GM23248 (cell line): ENCODE results near the gene RIN1. TPM values are rescaled to one million over a fixed set of nuclear protein-coding genes. Genes with fewer than 3 reads are reported as not detected.

Experiments used
- DNase-seq: peaks from one replicate; pipeline ENCODE4 v3.0.0-alpha.2; 2015
- H2AFZ ChIP-seq: fragments of 200-600 bp; sonication (generic); 2 replicates; pipeline ENCODE4 v1.6.1; 2016; ENCODE audit warnings: antibody characterized with exemption
- H3F3A ChIP-seq: fragments of 200-600 bp; sonication (generic); 2 replicates; pipeline ENCODE4 v1.6.1; 2016; ENCODE audit warnings: mild to moderate bottlenecking, antibody characterized with exemption, mixed run types; ENCODE audit not compliant: insufficient read depth
- H3K27ac ChIP-seq: fragments of 200-600 bp; sonication (generic); 2 replicates; pipeline ENCODE4 v1.5.1; 2016; ENCODE audit warnings: mild to moderate bottlenecking
- H3K27me3 ChIP-seq: fragments of 200-600 bp; sonication (generic); replicated peaks from 2 replicates; pipeline ENCODE4 v1.6.1; 2016; ENCODE audit warnings: mild to moderate bottlenecking; ENCODE audit not compliant: insufficient read depth
- H3K36me3 ChIP-seq: fragments of 200-600 bp; sonication (generic); 2 replicates; pipeline ENCODE4 v1.6.1; 2016; ENCODE audit warnings: low read depth, mild to moderate bottlenecking
- H3K4me1 ChIP-seq: fragments of 200-600 bp; sonication (generic); 2 replicates; pipeline ENCODE4 v1.6.1; 2016; ENCODE audit warnings: mild to moderate bottlenecking; ENCODE audit not compliant: insufficient read depth
- H3K4me2 ChIP-seq: fragments of 200-600 bp; sonication (generic); one replicate; pipeline ENCODE4 v1.6.1; 2016; ENCODE audit warnings: mild to moderate bottlenecking; ENCODE audit not compliant: unreplicated experiment
- H3K4me3 ChIP-seq: fragments of 200-600 bp; sonication (generic); 2 replicates; pipeline ENCODE4 v1.5.1; 2016; ENCODE audit warnings: mild to moderate bottlenecking
- H3K79me2 ChIP-seq: fragments of 200-600 bp; sonication (generic); 2 replicates; pipeline ENCODE4 v1.6.1; 2016; ENCODE audit warnings: mild to moderate bottlenecking; ENCODE audit not compliant: insufficient read depth
- H3K9ac ChIP-seq: fragments of 200-600 bp; sonication (generic); 2 replicates; pipeline ENCODE4 v1.6.1; 2016; ENCODE audit warnings: mild to moderate bottlenecking
- H3K9me2 ChIP-seq: fragments of 200-600 bp; sonication (generic); 2 replicates; pipeline ENCODE4 v1.6.1; 2016; ENCODE audit warnings: mixed run types, mild to moderate bottlenecking, moderate library complexity; ENCODE audit not compliant: insufficient read depth
- H3K9me3 ChIP-seq: fragments of 200-600 bp; sonication (generic); one replicate; pipeline ENCODE4 v1.6.1; 2017; ENCODE audit warnings: low read depth
- H4K20me1 ChIP-seq: fragments of 200-600 bp; sonication (generic); 2 replicates; pipeline ENCODE4 v1.6.0; 2016; ENCODE audit not compliant: insufficient read depth
- EZH2 ChIP-seq: fragments of 200-600 bp; sonication (generic); IDR thresholded peaks from 2 replicates; pipeline ENCODE4 v1.6.1; 2018; ENCODE audit warnings: antibody characterized with exemption, mild to moderate bottlenecking; ENCODE audit not compliant: insufficient read depth, poor library complexity, severe bottlenecking
- EZH2phosphoT487 ChIP-seq: fragments of 200-600 bp; sonication (generic); IDR thresholded peaks from 2 replicates; pipeline ENCODE4 v1.6.1; 2018; ENCODE audit warnings: antibody characterized with exemption, moderate library complexity, mild to moderate bottlenecking, low read depth; ENCODE audit not compliant: insufficient read depth
- whole genome bisulfite sequencing, 2 experiments: methylation state at CpG; one replicate each; pipeline ENCODE4 v1.1.6; 2015 to 2017; ENCODE audit warnings: low lambda C conversion rate in 2 of 2, low coverage in 1 of 2; ENCODE audit errors: missing lambda C conversion rate in 2 of 2; 5-methylcytosine and 5-hydroxymethylcytosine counted together
- in situ Hi-C: fragments of 300-500 bp; cut with MboI; formaldehyde crosslinking; loops from 2 replicates; pipeline ENCODE4 v1.15.0; 2020
- polyA plus RNA-seq: library from polyadenylated mRNA; unstranded; fragments of >200 nt; fragmentation: Nextera tagmentation; extraction: Ambion mirVana; gene quantifications from 2 replicates; pipeline ENCODE4 v1.2.1, GENCODE V29; 2016
- total RNA-seq: library from RNA; depleted of rRNA; stranded (reverse); fragments of >200 nt; shearing (Covaris generic); gene quantifications from 2 replicates; pipeline ENCODE4 v1.2.3, GENCODE V29; 2014

Gene RIN1
- total and polyA plus RNA-seq, 2 experiments from 2014 or later, result 16.8 to 44.0 TPM

- no peak for DNase-seq
- no peaks in the 10 kb centered on the region for H3K79me2 ChIP-seq
- H3K27me3 ChIP-seq, result peaks cover 9% of the 10 kb centered on the region
- no peak overlapping the region for H3K9ac ChIP-seq
- H3K4me2 ChIP-seq, result no peak overlapping the region
- H3K4me3 ChIP-seq, result no peak overlapping the region
- H4K20me1 ChIP-seq, result no peaks in the 10 kb centered on the region
- H2AFZ ChIP-seq, result no peak overlapping the region
- TF ChIP-seq EZH2 (no peak), EZH2phosphoT487 (no peak)
- 83 to 87% methylated on average over 15 of the region's 15 CpGs for WGBS, 2 experiments
- H3K36me3 ChIP-seq, result no peaks in the 10 kb centered on the region
- H3K4me1 ChIP-seq, result no peaks in the 10 kb centered on the region
- H3K9me3 ChIP-seq, result no peaks in the 10 kb centered on the region
- H3F3A ChIP-seq, result no peaks in the 10 kb centered on the region
- H3K9me2 ChIP-seq, result no peaks in the 10 kb centered on the region
- in situ Hi-C loops, result no loop called here
- H3K27ac ChIP-seq, result no peak overlapping the region
Measured at GRCh38 chr11:66367561-66368312, 31.5 kb upstream of the RIN1 start.

GRCh38 chr11:66366844-66367477 is 30.7 kb upstream of the RIN1 start:
- in situ Hi-C loops, result no loop called here
- H3K36me3 ChIP-seq, result no peaks in the 10 kb centered on the region
- H3K4me1 ChIP-seq, result no peaks in the 10 kb centered on the region
- H3F3A ChIP-seq, result no peaks in the 10 kb centered on the region
- no peaks in the 10 kb centered on the region for H3K9me3 ChIP-seq
- H2AFZ ChIP-seq, result no peak overlapping the region
- H3K79me2 ChIP-seq, result no peaks in the 10 kb centered on the region
- H3K9ac ChIP-seq, result no peak overlapping the region
- H3K4me2 ChIP-seq, result no peak overlapping the region
- H3K4me3 ChIP-seq, result no peak overlapping the region
- peaks cover under 1% of the 10 kb centered on the region; the same call in 1 of the 2 replicates for H3K27me3 ChIP-seq
- H3K27ac ChIP-seq, result no peak overlapping the region
- H4K20me1 ChIP-seq, result no peaks in the 10 kb centered on the region
- WGBS, 2 experiments, result 84 to 85% methylated on average over 8 of the region's 8 CpGs
- TF ChIP-seq EZH2phosphoT487, result no peak
- no peak for TF ChIP-seq EZH2
- no peaks in the 10 kb centered on the region for H3K9me2 ChIP-seq
- no peak for DNase-seq

DNA sequence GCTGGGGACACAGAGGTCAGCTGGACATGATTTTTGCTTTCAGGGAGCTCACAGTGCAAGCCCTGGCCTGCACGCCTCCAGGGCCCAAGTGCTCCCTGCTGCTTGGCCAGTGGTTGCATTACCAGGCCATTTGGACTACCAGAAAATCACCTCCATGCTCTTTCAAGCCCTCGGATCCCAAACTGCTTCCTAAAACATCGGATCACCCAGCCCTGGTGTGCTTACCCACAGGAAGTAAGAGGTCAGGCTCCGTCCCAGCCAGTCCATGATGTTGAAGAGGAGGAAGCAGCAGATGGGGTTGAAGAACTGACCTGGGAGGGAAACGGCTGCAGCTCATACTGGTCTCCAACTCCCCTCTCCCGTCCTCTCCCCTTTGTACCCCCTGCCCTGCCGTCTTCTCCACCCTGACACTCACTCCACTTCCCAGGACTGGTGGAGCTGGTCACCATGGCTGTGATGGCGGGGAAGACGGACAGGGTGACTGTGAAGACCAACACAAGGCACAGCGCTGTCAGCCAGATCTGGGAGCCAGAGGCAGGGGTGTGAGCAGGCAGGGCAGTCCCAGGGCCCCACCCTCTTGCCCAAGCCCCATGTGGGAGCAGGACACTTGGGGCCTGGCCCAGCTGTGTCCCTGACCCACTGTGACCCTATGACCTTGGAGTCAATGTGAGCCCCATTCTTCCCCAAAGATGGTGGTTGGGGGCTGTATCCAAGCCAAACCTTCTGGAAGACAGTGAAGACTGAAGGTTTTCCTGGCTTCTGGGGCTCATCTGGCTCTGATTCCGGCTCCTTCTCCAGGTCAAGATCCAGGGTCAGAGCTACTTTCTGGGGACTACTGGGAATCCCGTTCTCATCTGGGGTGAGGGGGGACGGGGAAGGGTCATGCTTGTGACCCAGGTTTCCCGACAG is 29.7 kb upstream of the RIN1 start:
- 56 to 62% methylated on average over 14 of the region's 14 CpGs for WGBS, 2 experiments
- no peaks in the 10 kb centered on the region for H3F3A ChIP-seq
- no peaks in the 10 kb centered on the region for H3K4me1 ChIP-seq

DNA sequence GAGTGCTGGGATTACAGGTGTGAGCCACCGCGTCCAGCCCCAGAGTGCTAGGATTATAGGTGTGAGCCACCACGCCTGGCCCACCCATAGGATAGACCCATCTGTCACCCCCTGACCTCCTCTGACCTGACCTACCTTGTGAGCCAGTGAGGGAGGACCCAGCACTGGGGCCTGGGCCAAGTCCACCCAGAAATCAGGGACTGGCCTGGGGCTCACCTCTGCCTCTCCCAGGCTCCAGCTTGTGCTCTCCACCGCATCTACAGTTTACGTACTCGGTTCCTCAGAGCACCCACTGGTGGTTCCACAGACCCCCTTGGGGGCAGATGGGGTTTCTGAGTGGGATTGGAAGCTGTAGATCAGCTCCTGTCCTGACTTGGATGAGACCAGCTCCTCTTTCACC is 28.9 kb upstream of the RIN1 start:
- Histone ChIP-seq H3K4me1 (no peaks in the 10 kb centered on the region), H3K4me3 (no peak overlapping the region), H4K20me1 (no peaks in the 10 kb centered on the region), H3K27me3 (no peaks in the 10 kb centered on the region), H3K36me3 (no peaks in the 10 kb centered on the region), H3K9me3 (no peaks in the 10 kb centered on the region), H3K27ac (no peak overlapping the region), H3K9me2 (no peaks in the 10 kb centered on the region), H3F3A (no peaks in the 10 kb centered on the region), H3K79me2 (no peaks in the 10 kb centered on the region), H3K4me2 (no peak overlapping the region), H2AFZ (no peak overlapping the region), H3K9ac (no peak overlapping the region)
- WGBS, 2 experiments, result 87 to 91% methylated on average over 6 of the region's 6 CpGs
- DNase-seq, result no peak
- TF ChIP-seq EZH2 (no peak), EZH2phosphoT487 (no peak)
- in situ Hi-C loops, result no loop called here

More for the DNA sequence above, 29.7 kb upstream of the RIN1 start:
- Histone ChIP-seq H3K27ac (no peak overlapping the region), H3K9me2 (no peaks in the 10 kb centered on the region), H3K4me3 (no peak overlapping the region), H3K4me2 (no peak overlapping the region), H3K79me2 (no peaks in the 10 kb centered on the region), H4K20me1 (no peaks in the 10 kb centered on the region), H3K9me3 (no peaks in the 10 kb centered on the region), H2AFZ (no peak overlapping the region), H3K36me3 (no peaks in the 10 kb centered on the region), H3K9ac (no peak overlapping the region), H3K27me3 (no peaks in the 10 kb centered on the region; the same call in 1 of the 2 replicates)
- no peak for DNase-seq
- TF ChIP-seq EZH2phosphoT487, result no peak
- TF ChIP-seq EZH2, result no peak
- in situ Hi-C loops, result no loop called here
